Activated CD4-positive, alpha-beta T cell treated with anti-CD3 and anti-CD28 coated beads for 36 hours (primary cell): Measurements from ENCODE around the gene ATP5F1B. TPM values are rescaled to one million over a fixed set of nuclear protein-coding genes. Genes with fewer than 3 reads are reported as not detected.
"Not testable (repeated sequence)": the region's sequence is repeated elsewhere in the genome, so short reads cannot be mapped to it uniquely, and the experiment has no call there.

ENCODE experiments used
- ATAC-seq: fragments of 200-7000 bp; cut with Tn5 transposase; one replicate; pipeline ENCODE4 v1.10.0; 2021; ENCODE audit warnings: mild to moderate bottlenecking, moderate library complexity
- CTCF ChIA-PET: fragments of 350-600 bp; sonication (Branson Sonifier 250); formaldehyde crosslinking; loops from one replicate; lab custom pipeline; 2021; ENCODE audit warnings: antibody characterized with exemption; lab: Charles Lee
- POLR2A ChIA-PET: fragments of 350-600 bp; sonication (Branson Sonifier 250); formaldehyde crosslinking; loops from one replicate; lab custom pipeline; 2021; ENCODE audit warnings: antibody characterized with exemption, inconsistent platforms; lab: Charles Lee
- DNase-seq: peaks from one replicate; pipeline ENCODE4 v3.0.0-alpha.2; 2020
- H3K27ac Mint-ChIP-seq: one replicate; pipeline ENCODE4 v1.8.0; 2021; ENCODE audit warnings: mixed read lengths
- H3K27me3 Mint-ChIP-seq: one replicate; pipeline ENCODE4 v1.8.0; 2021; ENCODE audit warnings: mixed read lengths
- H3K36me3 Mint-ChIP-seq: one replicate; pipeline ENCODE4 v1.8.0; 2021; ENCODE audit warnings: low read depth, mixed read lengths
- H3K4me1 Mint-ChIP-seq: one replicate; pipeline ENCODE4 v1.8.0; 2021; ENCODE audit warnings: mixed read lengths
- H3K4me3 Mint-ChIP-seq: one replicate; pipeline ENCODE4 v1.8.0; 2021; ENCODE audit warnings: mild to moderate bottlenecking, moderate library complexity, mixed read lengths
- H3K9me3 Mint-ChIP-seq: one replicate; pipeline ENCODE4 v1.8.0; 2021; ENCODE audit warnings: low read depth, mixed read lengths
- intact Hi-C, 2 experiments: fragments of 100-400 bp; cut with DNase I in 1 of 2; cut with micrococcal nuclease in 1 of 2; formaldehyde crosslinking; loops; one replicate each; pipeline versions ENCODE4 v1.14.2 to v1.15.1; 2022 to 2024; cut with DNase I, micrococcal nuclease
- total RNA-seq, 2 experiments: library from RNA; stranded (reverse); gene quantifications; one replicate each; pipeline ENCODE4 v1.2.3, GENCODE V29; 2021

ATP5F1B gene
- total RNA-seq, 2 experiments from 2014 or later = 756 to 818 TPM

GRCh38 chr12:56648023-56648422, 2.2 kb upstream of the ATP5F1B start:
- ATAC-seq, H3K27ac Mint-ChIP-seq, DNase-seq, POLR2A ChIA-PET, H3K9me3 Mint-ChIP-seq, H3K27me3 Mint-ChIP-seq, H3K4me3 Mint-ChIP-seq: not testable (repeated sequence)
- intact Hi-C loops = loop anchor here in 1 of 2 experiments (5.0 kb wide), 1 partner anchor 531 kb away; the partner anchor contains the start of genes RPL41 and ZC3H10
- Mint-ChIP-seq H3K36me3 (peaks cover 27% of the 10 kb centered on the region), H3K4me1 (peaks cover 22% of the 10 kb centered on the region)
- CTCF ChIA-PET = interaction anchor here (5.7 kb wide), 1 partner anchor 12 kb away, joined by 33 read pairs; no protein-coding TSS in a partner anchor

GRCh38 chr12:56645201-56645716, 525 bp downstream of the ATP5F1B start:
- no peak for ATAC-seq
- no peaks in the 10 kb centered on the region for H3K9me3 Mint-ChIP-seq
- intact Hi-C loops = loop anchor here (1.0 to 5.0 kb wide), 3 partner anchors 14 to 528 kb away; partner anchors contain the start of genes PRIM1 (in 1 of the 2), RPL41 (in 1 of the 2) and ZC3H10 (in 1 of the 2)

DNA sequence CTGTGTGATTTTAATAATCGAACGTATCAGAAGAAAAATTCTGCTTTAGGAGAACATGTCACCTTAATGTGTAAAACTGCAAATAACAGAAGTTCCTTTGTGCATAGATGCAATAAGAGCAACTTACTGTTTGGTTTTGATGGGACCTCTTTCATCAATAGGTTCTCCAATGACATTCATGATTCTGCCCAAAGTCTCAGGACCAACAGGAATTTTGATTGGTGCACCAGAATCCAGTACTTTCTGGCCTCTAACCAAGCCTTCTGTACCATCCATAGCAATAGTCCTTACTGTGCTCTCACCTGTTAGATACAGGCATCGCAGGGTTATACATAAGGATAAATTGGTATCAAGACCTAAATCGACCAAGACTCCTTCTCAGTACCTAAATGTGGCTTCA, 1.1 kb downstream of the ATP5F1B start:
- no peak for DNase-seq
- H3K27me3 Mint-ChIP-seq = no peaks in the 10 kb centered on the region
- intact Hi-C loops = loop anchor here (1.0 to 5.0 kb wide), 3 partner anchors 14 to 527 kb away; partner anchors contain the start of genes PRIM1 (in 1 of the 2), RPL41 (in 1 of the 2) and ZC3H10 (in 1 of the 2)
- peak overlapping the region; percentile 95 for H3K27ac Mint-ChIP-seq
- H3K36me3 Mint-ChIP-seq = peaks cover 52% of the 10 kb centered on the region
- POLR2A ChIA-PET = interaction anchor here (2.0 kb wide), 1 partner anchor 9 kb away, joined by 17 read pairs; no protein-coding TSS in a partner anchor
- H3K9me3 Mint-ChIP-seq = no peaks in the 10 kb centered on the region
- peak overlapping the region; percentile 95 for H3K4me3 Mint-ChIP-seq
- CTCF ChIA-PET = interaction anchor here (0.7 to 5.7 kb wide), 2 partner anchors 9 to 46 kb away, joined by 3 to 33 read pairs; no protein-coding TSS in a partner anchor
- no peak for ATAC-seq
- H3K4me1 Mint-ChIP-seq = peaks cover 34% of the 10 kb centered on the region

More at GRCh38 chr12:56645201-56645716, 525 bp downstream of the ATP5F1B start:
- POLR2A ChIA-PET = interaction anchor here (0.6 to 2.0 kb wide), 3 partner anchors 9 to 80 kb away, joined by 3 to 17 read pairs (median 3); partner anchors contain the start of gene NACA
- peak overlapping the region; percentile 95 for H3K27ac Mint-ChIP-seq
- peak overlapping the region; percentile 95 for H3K4me3 Mint-ChIP-seq
- no peaks in the 10 kb centered on the region for H3K27me3 Mint-ChIP-seq
- peaks cover 46% of the 10 kb centered on the region for H3K36me3 Mint-ChIP-seq
- peak; percentile 27 for DNase-seq
- CTCF ChIA-PET = interaction anchor here (1.0 to 5.7 kb wide), 2 partner anchors 9 to 17 kb away, joined by 3 to 33 read pairs; no protein-coding TSS in a partner anchor
- H3K4me1 Mint-ChIP-seq = peaks cover 30% of the 10 kb centered on the region

DNA sequence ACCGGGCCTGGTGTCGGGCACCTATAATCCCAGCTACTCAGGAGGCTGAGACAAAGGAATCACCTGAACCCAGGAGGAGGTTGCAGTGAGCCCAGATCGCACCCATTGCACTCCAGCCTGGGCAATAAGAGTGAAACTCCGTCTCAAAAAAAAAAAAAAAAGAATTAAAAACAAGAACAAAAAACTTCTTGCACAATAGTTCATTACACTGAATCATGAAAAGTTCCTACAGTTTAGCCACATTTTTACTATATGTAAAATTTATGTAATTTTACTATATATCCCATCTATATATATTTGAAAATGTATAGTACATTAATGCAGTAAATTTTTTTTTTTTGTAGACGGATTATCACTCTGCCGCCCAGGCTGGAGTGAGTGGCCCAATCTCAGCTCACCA, 4.6 kb downstream of the ATP5F1B start:
- intact Hi-C loops = no loop called here
- no peaks in the 10 kb centered on the region for H3K27me3 Mint-ChIP-seq
- ChIA-PET POLR2A (no interaction called here), CTCF (no interaction called here)
- no peak overlapping the region for H3K4me3 Mint-ChIP-seq
- H3K36me3 Mint-ChIP-seq = peaks cover 74% of the 10 kb centered on the region
- no peak overlapping the region for H3K27ac Mint-ChIP-seq
- no peak for ATAC-seq
- DNase-seq = no peak
- H3K4me1 Mint-ChIP-seq = peaks cover 54% of the 10 kb centered on the region
- no peaks in the 10 kb centered on the region for H3K9me3 Mint-ChIP-seq

GRCh38 chr12:56637621-56638020, 8.2 kb downstream of the ATP5F1B start:
- intact Hi-C loops = loop anchor here (2.0 to 10.0 kb wide), 12 partner anchors 51 to 1117 kb away; partner anchors contain the start of genes CDK4 (in 1 of the 2), DDIT3 (in 1 of the 2), MARCHF9 (in 1 of the 2) and MBD6 (in 1 of the 2)
- Mint-ChIP-seq H3K9me3 (no peaks in the 10 kb centered on the region), H3K4me3 (no peak overlapping the region), H3K27ac (peak overlapping the region; percentile 92), H3K4me1 (peaks cover 60% of the 10 kb centered on the region), H3K36me3 (peaks cover 45% of the 10 kb centered on the region), H3K27me3 (no peaks in the 10 kb centered on the region)
- no peak for ATAC-seq
- ChIA-PET CTCF (interaction anchor here (1.1 to 1.4 kb wide), 2 partner anchors 8 to 49 kb away, joined by 3 to 4 read pairs; no protein-coding TSS in a partner anchor), POLR2A (no interaction called here)
- no peak for DNase-seq

- Mint-ChIP-seq H3K4me1 (peaks cover 60% of the 10 kb centered on the region), H3K4me3 (peak overlapping the region; percentile 87), H3K9me3 (no peaks in the 10 kb centered on the region), H3K36me3 (peaks cover 37% of the 10 kb centered on the region), H3K27ac (peak overlapping the region; percentile 92), H3K27me3 (no peaks in the 10 kb centered on the region)
- peak; percentile 73 for ATAC-seq
- ChIA-PET POLR2A (interaction anchor here (0.5 to 2.2 kb wide), 15 partner anchors 8 to 819 kb away, joined by 3 to 19 read pairs (median 7); partner anchors contain the start of genes ATP5F1B, NACA, ORMDL2 and PTGES3), CTCF (interaction anchor here (0.7 to 3.1 kb wide), 36 partner anchors 8 to 697 kb away, joined by 3 to 33 read pairs (median 4); partner anchors contain the start of genes ATP5F1B, NACA, PTGES3 and RBMS2)
- intact Hi-C loops = loop anchor here (1.0 to 10.0 kb wide), 18 partner anchors 9 to 1118 kb away; partner anchors contain the start of genes NACA (in 2 of the 2), PTGES3 (in 2 of the 2), CDK4 (in 1 of the 2) and DDIT3 (in 1 of the 2)
- DNase-seq = peak; percentile 98
Observed at GRCh38 chr12:56636675-56637540, 8.9 kb downstream of the ATP5F1B start.

- ATAC-seq = peak; percentile 78
Observed at GRCh38 chr12:56635806-56636674, 9.7 kb downstream of the ATP5F1B start.

DNA sequence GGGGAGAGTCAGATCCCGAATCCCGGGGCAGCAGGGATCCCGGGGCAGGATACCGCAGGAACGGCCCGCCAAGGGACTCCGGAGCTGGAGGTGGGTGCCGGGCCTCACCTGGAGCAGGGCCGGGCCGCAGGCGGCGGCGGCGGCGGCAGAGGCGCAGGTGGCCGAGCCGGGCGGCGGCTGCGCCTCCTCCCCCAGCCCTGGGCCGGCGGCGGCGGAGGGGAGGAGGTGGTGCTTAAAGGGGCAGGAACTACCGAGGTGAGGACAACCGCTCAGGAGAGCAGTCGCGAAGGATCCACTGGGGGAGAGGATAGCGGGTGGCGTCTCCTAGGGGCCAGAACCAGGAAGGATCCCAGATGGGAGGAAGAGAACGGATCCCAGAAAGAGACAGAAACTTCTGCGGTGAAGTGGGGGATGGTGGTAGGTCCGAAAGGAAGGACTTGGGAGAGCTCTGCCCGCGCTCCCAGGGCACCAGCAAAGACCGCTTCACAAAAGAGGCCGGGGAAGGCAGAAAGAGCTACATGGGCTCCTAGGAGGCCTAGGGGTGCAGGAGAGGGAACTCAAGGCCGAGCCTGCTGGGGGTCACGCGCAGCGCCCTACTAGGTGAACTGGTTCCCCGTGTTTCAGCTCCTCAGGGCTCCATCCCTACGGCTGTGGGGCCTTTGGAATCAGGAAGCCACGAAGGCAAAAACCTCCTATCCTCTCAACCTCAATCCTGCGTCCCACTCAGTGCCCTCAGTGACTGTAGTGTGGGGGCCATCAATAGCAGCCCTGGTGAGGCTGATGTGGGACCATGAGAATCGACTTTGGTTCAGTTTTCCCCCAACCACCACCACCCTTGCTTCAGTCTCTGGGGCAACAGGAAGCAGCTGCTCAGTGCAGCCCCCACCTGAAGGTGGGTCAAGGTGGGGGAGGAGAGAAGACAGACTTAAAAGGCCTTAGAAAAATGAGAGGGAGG, 10.7 kb downstream of the ATP5F1B start:
- peaks cover 77% of the 10 kb centered on the region for H3K4me1 Mint-ChIP-seq
- no peaks in the 10 kb centered on the region for H3K9me3 Mint-ChIP-seq
- peak overlapping the region; percentile 87 for H3K4me3 Mint-ChIP-seq
- intact Hi-C loops = loop anchor here in 1 of 2 experiments (5.0 to 10.0 kb wide), 8 partner anchors 303 to 1120 kb away; partner anchors contain the start of genes CDK4, DDIT3, MARCHF9 and MBD6
- H3K36me3 Mint-ChIP-seq = peaks cover 27% of the 10 kb centered on the region
- DNase-seq = peak; percentile 82
- ATAC-seq = peak; percentile 31
- POLR2A ChIA-PET = interaction anchor here (0.5 to 2.2 kb wide), 8 partner anchors 10 to 351 kb away, joined by 3 to 19 read pairs (median 6); partner anchors contain the start of genes ATP5F1B, NACA and PTGES3
- CTCF ChIA-PET = interaction anchor here (0.6 to 3.1 kb wide), 15 partner anchors 11 to 444 kb away, joined by 3 to 33 read pairs (median 4); partner anchors contain the start of genes ATP5F1B, NACA, PTGES3 and RBMS2
- peak overlapping the region; percentile 92 for H3K27ac Mint-ChIP-seq
- H3K27me3 Mint-ChIP-seq = no peaks in the 10 kb centered on the region

More at GRCh38 chr12:56635806-56636674, 9.7 kb downstream of the ATP5F1B start:
- intact Hi-C loops = loop anchor here (1.0 to 10.0 kb wide), 18 partner anchors 8 to 1119 kb away; partner anchors contain the start of genes NACA (in 2 of the 2), PTGES3 (in 2 of the 2), CDK4 (in 1 of the 2) and DDIT3 (in 1 of the 2)
- Mint-ChIP-seq H3K27ac (peak overlapping the region; percentile 92), H3K27me3 (no peaks in the 10 kb centered on the region), H3K9me3 (no peaks in the 10 kb centered on the region), H3K4me1 (peaks cover 69% of the 10 kb centered on the region), H3K36me3 (peaks cover 33% of the 10 kb centered on the region), H3K4me3 (peak overlapping the region; percentile 87)
- ChIA-PET POLR2A (interaction anchor here (0.5 to 2.2 kb wide), 16 partner anchors 8 to 818 kb away, joined by 3 to 19 read pairs (median 7); partner anchors contain the start of genes ATP5F1B, NACA, ORMDL2 and PTGES3), CTCF (interaction anchor here (0.7 to 3.1 kb wide), 33 partner anchors 8 to 697 kb away, joined by 3 to 33 read pairs (median 4); partner anchors contain the start of genes ATP5F1B, NACA, PTGES3 and RBMS2)
- DNase-seq = peak; percentile 94
